A172 (cell line): ENCODE measurements around the gene TST. TPM values are rescaled to one million over a fixed set of nuclear protein-coding genes. Genes with fewer than 3 reads are reported as not detected.

Experiments
- DNase-seq: peaks from one replicate; pipeline ENCODE4 v3.0.0-alpha.2; 2015; ENCODE audit warnings: low spot score
- total RNA-seq: library from RNA; depleted of rRNA; stranded (reverse); fragments of >200 nt; shearing (Covaris generic); gene quantifications from 2 replicates; pipeline ENCODE4 v1.2.3, GENCODE V29; 2014

TST gene
- total RNA-seq, 1 experiment from 2014 or later = 37.3 TPM

- no peak for DNase-seq
These were observed 12.9 kb upstream of the TST start for GRCh38 chr22:37032134-37032534.

DNA sequence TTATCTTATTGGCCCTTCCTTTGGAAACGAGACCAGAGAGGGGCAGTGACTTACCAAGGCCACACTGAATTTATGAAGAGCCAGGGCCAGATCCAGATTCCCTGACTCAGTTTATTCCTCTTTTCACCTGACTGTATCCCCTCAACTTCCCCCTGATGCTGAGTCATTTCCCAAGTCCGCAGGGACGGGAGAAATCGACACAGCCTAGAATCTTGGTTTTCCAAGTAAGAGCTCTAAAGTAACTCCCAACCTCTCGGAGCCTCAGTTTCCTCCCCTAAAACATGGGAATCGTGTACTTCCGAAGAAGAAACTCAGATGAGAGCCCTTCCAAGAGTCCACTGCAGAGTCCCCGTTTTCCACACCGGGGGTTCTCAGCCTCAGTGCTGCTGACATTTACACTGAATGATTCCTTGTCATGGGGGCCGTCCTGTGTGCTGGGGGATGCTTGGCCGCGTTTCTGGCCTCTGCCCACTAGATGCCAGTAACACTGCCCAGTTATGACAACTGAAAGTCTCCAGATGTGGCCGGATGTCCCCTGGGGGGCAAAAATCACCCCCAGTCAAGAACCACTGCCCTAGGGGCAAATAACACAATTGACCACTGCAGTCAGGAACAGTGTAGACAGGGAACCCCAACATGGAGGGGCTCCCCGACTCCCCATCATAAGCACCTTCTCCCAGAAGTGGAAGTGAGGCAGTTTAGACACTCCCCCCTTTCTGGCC, 11.5 kb upstream of the TST start:
- DNase-seq = no peak

GRCh38 chr22:37028692-37029674, 9.7 kb upstream of the TST start:
- DNase-seq = no peak

DNA sequence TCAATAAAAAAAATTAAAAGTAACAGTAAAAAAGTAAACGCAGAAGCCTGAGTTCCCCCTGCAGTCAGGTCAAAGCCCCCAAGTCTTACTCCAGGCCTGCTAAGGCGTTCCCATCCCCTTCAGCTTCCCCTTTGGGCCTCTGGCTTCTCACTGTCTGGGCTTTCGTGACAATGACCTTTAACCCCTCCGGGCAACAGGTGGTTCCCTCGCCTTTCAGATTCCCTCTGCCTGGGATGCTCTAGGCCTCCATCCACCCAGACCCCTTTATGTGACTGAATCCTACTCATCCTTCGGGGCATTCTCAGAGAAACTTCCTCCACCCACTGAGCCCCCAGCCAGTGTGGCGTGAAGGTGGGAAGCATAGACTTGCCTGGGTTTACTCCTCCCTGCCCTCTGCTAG, 8.3 kb upstream of the TST start:
- no peak for DNase-seq

- no peak for DNase-seq
These were observed 7.1 kb upstream of the TST start for GRCh38 chr22:37026325-37026724.

GRCh38 chr22:37025500-37026070, 6.3 kb upstream of the TST start:
- no peak for DNase-seq

DNA sequence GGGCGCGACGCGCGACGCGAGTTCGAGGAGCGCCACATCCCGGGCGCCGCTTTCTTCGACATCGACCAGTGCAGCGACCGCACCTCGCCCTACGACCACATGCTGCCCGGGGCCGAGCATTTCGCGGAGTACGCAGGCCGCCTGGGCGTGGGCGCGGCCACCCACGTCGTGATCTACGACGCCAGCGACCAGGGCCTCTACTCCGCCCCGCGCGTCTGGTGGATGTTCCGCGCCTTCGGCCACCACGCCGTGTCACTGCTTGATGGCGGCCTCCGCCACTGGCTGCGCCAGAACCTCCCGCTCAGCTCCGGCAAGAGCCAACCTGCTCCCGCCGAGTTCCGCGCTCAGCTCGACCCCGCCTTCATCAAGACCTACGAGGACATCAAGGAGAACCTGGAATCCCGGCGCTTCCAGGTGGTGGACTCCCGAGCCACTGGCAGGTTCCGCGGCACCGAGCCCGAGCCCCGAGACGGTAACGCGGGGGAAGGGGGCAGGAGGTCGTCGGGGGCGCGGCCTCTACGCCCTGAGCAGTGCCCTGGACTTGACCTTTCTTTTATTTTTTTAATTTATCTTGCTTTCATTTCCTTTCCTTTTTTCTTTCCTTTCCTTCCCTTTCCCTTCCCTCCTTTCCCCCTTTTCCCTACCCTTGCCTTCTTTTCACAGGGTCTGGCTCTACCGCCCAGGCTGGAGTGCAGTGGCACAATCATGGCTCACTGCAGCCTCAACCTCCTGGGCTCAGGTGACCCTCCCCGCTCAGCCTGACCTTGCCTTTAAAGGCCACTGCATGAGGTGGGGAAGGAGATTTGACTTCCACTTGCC, 5.3 kb upstream of the TST start:
- DNase-seq = no peak

- no peak for DNase-seq
These were observed 4.6 kb upstream of the TST start for GRCh38 chr22:37023743-37024338.

DNA sequence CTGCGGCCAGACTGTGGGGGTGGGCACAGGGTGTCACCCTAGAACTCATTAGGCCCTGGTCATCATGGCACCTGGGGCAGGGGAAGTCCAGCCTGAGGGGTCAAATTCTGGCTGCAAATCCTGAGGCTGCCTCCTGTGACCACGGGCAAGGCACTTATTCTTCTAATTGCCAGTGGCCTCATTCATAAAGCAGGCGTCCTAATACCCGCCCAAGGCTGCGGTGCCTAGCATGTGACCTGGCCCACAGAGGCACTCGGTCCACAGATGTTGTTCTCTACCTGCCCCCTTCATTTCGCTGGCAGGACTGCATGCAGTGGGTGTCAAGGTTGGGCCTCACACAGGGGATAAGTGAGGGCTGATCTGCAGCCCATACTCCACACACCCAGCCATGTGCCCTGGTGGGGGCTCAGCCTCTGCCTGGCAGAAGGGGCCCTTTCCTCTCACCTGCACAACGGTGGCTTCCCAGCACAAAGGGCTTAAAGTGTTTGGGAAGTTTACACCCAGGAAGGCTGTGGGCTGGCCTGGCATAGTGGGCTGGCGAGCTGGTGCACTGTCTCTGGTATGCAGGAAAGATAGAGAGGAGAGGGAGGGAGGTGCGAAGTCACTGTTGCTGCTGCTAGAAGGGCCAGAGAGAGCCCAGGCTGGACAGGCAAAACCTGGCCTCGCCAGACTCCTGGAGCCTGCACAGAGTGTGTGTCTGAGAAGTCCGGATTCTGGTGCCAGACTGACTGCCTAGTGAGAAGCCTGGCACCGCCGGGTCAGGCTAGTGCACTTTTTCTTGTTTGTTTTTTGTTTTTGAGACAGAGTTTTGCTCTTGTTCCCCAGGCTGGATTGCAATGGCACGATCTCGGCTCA, 3.5 kb upstream of the TST start:
- no peak for DNase-seq

DNA sequence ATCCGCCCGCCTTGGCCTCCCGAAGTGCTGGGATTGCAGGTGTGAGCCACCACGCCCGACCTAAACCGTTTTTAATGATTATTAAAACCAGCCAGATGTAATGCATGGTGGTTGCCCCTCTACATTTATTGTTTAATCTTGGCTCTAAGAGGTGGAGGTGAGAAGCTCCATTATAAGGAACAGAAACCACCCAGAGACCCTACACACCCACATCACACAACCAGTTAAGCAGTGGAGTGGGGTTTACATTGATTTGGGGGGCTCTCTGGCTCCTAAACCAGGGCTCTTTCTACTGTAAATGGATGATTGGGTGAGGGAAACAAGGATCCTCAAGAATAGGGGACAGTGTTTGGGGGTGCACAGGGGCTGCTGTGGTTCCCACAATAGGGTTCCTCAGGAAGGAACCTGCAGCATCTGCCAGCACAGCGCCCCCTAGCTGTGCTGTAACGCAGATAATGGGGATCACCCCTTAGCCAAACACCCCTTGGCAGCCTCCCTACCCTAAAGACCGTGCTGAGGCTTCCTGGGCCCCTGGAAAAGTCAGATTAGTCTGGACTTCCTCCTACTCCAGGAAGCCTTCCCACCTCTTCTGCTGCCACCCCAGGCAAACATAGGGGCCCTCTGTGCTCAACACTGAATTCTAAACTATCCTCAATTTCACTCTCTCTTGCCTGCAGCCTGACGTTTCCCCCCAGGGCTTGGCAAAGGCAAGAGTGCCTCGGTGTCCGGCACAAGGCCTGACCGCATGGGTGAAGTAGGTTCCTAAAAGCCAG, 2.6 kb upstream of the TST start:
- no peak for DNase-seq

DNA sequence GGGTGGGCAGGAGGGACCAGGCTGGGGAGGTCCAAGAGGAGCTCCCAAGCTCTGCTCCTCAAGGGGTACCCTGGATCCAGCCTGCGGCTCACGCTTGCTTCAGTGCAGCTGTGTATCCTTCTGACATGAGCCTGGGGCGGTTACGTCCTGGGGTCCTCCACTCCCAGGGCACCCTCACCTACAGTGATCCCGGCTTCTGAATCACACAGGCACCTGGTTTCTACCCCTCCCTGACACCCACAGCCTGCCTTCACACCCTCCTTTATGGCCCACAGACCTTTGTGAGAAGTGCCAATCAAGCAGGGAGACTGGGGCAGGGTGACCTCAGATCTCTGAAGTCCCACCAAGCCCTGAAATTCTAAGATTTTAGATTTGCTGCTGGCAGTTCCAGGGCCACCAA, 1.8 kb upstream of the TST start:
- no peak for DNase-seq

DNA sequence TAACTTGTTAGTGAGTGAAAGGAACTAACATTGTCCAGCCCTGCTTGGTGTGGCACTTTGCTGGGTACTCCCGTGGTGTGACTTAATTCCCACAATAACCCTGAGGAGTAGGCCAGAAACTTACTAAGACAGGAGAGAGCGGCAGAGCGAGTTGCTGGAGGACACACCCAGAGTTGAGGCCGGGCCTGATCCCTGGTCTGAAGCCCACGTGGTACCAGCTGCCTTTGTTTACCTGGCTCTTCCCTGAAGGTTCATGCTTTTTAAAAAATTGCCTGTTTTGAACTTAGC, 889 bp upstream of the TST start:
- DNase-seq = peak; percentile 39

- DNase-seq = peak; percentile 21
These were observed 385 bp downstream of the TST start for GRCh38 chr22:37018815-37019308.

- no peak for DNase-seq
These were observed 997 bp downstream of the TST start for GRCh38 chr22:37018086-37018814.

GRCh38 chr22:37017356-37017755, 1.9 kb downstream of the TST start:
- no peak for DNase-seq

DNA sequence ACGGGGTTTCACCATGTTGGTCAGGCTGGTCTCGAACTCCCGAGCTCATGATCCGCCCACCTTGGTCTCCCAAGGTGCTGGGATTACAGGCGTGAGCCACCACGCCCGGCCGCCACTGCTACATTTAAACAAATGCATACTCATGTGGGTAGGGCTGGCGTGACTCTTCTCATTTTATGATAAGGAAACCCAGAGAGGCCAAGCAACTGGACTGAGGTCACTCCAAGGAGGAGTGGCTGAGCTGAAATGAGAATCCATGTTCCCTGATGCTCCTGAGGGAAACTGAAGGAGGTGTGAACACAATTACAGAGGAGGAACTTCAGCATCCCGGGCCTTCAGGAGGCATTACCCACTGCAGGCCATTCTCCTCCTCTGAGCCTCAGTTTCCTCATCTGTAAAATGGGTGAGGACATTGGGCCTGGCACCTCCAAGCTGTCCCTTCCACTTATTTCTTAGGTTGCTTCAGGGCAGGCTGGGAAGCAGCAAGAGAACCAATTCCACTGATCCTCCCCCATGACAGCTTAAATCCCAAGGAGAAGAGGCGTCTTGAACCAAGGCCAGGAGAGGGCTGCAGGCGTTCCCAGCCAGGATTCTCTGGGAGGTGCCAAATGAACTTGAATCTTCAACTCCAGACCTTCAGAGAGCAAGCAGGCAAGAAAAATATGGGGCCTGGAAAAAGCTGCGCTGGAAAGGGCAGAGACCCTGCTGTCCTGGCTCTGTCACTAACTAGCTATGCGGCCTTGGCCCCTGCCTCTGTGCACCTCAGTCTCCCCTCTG, 2.9 kb downstream of the TST start:
- DNase-seq = no peak

- DNase-seq = no peak
These were observed 3.7 kb downstream of the TST start for GRCh38 chr22:37015587-37015878.

DNA sequence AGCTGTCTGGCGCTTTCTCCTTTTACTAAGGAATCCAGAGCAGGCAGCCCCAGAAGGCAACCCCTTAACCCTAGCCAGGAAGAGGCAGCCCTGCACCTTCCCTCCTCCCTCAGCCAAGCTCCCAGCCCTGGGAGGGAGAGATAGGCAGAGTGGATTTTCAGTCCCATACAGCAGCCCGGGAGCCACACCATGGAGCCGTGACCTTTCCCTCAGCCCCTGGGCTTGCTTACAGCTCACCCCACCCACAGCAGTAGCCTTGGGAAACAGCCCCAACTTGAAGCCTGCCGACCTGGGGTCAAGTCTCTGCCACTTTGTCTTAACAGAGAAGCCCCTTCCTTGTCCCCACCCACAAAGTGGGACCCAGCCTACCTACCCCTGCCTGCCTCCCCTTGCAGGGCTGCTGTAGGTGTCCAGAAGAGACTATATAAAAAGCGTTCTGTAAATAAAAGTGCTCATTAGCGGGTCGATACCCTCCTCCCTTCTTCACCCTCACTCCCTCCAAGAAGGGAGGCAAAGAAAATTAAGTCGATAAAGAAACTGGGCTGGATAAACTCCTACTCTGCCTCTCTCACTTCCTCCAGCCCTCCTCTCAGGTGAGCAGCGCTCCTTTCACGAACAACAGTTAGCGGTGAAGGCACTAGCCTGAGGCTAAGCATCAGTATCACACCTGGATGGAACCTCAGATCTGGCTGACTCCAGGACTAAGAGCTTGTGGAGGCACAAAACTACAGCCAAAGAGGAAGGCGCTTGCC, 4.2 kb downstream of the TST start:
- DNase-seq = no peak
